ENCODE results near the gene ZNF554.

Gene ZNF554

DNA sequence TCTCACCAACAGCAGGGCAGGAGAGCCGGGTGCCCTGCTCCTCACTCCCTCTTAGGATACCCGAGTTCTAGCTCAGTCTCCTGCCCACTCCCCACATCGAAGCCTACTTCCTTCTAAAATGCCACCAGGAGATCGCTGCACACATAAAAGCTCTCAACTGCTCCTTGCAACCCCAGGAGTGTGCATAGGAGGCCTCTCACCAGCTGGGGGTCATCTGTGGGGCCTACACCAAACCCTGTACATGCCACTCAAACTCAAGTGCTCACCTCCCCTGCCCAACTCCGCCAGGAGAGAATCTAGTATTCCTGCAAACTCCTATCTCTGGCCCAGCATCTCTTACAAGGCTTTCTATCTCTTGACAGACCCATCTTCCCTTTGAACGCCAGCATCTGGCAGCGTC lies 39.4 kb upstream of the ZNF554 start:
- Histone ChIP-seq H3K4me3 (ENCODE audit: low read length) (no peak overlapping the region), H3K4me1 (ENCODE audit: control insufficient read depth, insufficient read depth, low read length) (no peaks in the 10 kb centered on the region), H3K36me3 (ENCODE audit: control insufficient read depth, insufficient read depth, low read length) (0 out of 2 replicates have a peak, but pooled peaks cover 5% of the 10 kb centered on the region), H3K27ac (ENCODE audit: low read length) (no peak overlapping the region), H3K9me3 (ENCODE audit: control insufficient read depth, insufficient read depth, low read length) (no peaks in the 10 kb centered on the region), H3K27me3 (ENCODE audit: control insufficient read depth, insufficient read depth, low read length) (no peaks in the 10 kb centered on the region)
- no CpG with 5 or more reads among the region's 7 CpGs for WGBS (ENCODE audit: insufficient coverage, insufficient read length)
- no peak for DNase-seq (ENCODE audit: low read depth, low spot score)

DNA sequence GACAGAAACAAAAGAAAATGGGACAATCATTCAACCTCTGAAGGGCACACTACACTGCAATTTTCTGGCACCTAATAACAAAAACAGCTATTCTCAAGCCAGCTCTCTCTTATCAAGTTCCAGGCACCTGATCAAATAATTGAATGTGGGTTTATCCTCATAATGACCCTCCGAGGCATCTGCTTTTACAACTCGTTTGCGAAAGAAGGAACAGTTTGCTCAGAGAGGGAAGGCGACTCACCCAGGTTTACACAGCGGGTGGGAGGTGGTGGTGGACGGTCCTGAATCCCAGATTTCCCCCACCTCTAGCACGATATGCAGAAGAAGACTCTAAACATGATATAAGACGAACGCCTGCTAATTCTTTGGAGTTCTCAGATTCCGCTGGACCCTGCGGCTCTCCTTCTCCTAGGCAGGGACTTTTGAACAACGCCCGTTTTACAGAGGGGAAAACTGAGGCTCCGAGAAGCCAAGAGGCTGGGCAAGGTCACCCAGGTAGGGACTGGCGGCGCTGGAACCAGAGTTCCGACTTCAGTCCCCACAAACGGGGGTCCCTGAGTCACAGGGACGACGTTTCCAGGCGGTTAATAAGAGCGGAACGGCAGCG lies 37.2 kb upstream of the ZNF554 start:
- Histone ChIP-seq H3K27me3 (ENCODE audit: control insufficient read depth, insufficient read depth, low read length) (no peaks in the 10 kb centered on the region), H3K36me3 (ENCODE audit: control insufficient read depth, insufficient read depth, low read length) (0 out of 2 replicates have a peak, but pooled peaks cover 5% of the 10 kb centered on the region), H3K4me1 (ENCODE audit: control insufficient read depth, insufficient read depth, low read length) (no peaks in the 10 kb centered on the region), H3K9me3 (ENCODE audit: control insufficient read depth, insufficient read depth, low read length) (no peaks in the 10 kb centered on the region), H3K27ac (ENCODE audit: low read length) (no peak overlapping the region), H3K4me3 (ENCODE audit: low read length) (peak overlapping the region; percentile 97)
- WGBS (ENCODE audit: insufficient coverage, insufficient read length): no CpG with 5 or more reads among the region's 24 CpGs
- no peak for DNase-seq (ENCODE audit: low read depth, low spot score)

DNA sequence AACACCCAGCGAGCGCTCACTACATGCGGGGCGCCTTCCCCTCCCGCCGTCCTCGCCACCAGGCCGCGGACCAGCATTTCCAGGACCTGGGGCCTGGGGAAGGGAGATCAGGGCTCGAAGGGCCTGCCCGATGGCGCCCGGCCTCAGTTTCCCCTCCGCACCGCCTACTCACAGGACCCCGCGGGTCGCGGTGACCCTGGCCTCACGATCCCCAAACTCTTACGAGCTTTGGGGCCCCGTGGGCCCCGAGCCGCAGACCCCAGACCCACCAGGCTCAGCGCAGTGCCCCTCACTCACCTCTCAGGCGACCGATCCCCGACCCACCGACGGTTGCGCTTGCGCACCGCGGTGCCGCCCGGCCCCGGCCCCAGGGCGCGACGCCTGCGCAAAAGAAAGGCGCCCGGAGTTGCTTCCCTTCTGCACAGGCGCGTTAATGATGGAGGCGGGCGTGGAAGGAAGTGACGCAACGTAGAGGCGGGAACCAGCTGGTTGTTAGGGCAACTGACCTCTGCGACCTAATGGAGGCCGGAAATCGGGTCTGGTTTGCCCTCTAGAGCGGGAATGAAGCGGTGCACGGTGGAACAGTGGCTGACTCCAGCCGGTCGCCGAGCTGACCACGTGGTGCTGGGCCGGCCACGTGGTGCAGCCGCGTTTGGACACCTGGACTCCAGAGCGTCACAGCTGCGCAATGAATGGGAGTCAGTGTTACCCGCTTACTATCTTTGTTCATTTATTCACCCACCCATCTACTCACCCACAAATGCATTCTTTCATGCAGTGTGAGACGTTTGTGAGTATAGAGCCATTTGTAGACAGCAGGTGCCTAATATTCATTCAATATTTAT lies 36.5 kb upstream of the ZNF554 start, which contains the start of gene SGTA:
Gene SGTA, minus strand, starts transcription at position 338 of the 845 bp plus-strand sequence. CDS start 14,205 bp downstream, outside the sequence.
- H3K36me3 ChIP-seq (ENCODE audit: control insufficient read depth, insufficient read depth, low read length): 0 out of 2 replicates have a peak, but pooled peaks cover 4% of the 10 kb centered on the region
- no peaks in the 10 kb centered on the region for H3K9me3 ChIP-seq (ENCODE audit: control insufficient read depth, insufficient read depth, low read length)
- H3K27me3 ChIP-seq (ENCODE audit: control insufficient read depth, insufficient read depth, low read length): no peaks in the 10 kb centered on the region
- peak within 1 kb of the TSS; percentile 97 for H3K4me3 ChIP-seq (ENCODE audit: low read length)
- DNase-seq (ENCODE audit: low read depth, low spot score): peak; percentile 97
- H3K4me1 ChIP-seq (ENCODE audit: control insufficient read depth, insufficient read depth, low read length): no peaks in the 10 kb centered on the region
- no CpG with 5 or more reads among the region's 68 CpGs for WGBS (ENCODE audit: insufficient coverage, insufficient read length)
- H3K27ac ChIP-seq (ENCODE audit: low read length): no peak within 1 kb of the TSS

DNA sequence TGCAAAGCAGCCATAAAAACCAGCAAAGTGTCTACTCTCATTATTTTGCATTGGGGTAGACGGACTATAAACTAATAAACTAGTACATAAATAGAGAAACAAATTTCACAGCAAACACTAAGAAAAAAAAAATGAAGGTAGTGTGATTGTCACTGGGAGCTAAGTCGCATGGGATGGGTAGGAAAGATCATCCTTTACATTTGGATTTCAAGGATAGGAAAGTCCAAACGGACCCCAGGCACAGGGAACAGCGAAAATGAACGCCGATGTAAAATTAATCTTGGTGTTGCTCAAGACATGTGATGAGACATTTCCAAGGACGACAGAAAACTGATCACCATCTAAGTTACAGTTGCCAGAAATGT lies 35.9 kb upstream of the ZNF554 start:
- no peaks in the 10 kb centered on the region for H3K27me3 ChIP-seq (ENCODE audit: control insufficient read depth, insufficient read depth, low read length)
- no peak overlapping the region for H3K27ac ChIP-seq (ENCODE audit: low read length)
- no peak overlapping the region for H3K4me3 ChIP-seq (ENCODE audit: low read length)
- DNase-seq (ENCODE audit: low read depth, low spot score): no peak
- 0 out of 2 replicates have a peak, but pooled peaks cover 3% of the 10 kb centered on the region for H3K36me3 ChIP-seq (ENCODE audit: control insufficient read depth, insufficient read depth, low read length)
- no peaks in the 10 kb centered on the region for H3K4me1 ChIP-seq (ENCODE audit: control insufficient read depth, insufficient read depth, low read length)
- WGBS (ENCODE audit: insufficient coverage, insufficient read length): no CpG with 5 or more reads among the region's 7 CpGs
- H3K9me3 ChIP-seq (ENCODE audit: control insufficient read depth, insufficient read depth, low read length): no peaks in the 10 kb centered on the region

DNA sequence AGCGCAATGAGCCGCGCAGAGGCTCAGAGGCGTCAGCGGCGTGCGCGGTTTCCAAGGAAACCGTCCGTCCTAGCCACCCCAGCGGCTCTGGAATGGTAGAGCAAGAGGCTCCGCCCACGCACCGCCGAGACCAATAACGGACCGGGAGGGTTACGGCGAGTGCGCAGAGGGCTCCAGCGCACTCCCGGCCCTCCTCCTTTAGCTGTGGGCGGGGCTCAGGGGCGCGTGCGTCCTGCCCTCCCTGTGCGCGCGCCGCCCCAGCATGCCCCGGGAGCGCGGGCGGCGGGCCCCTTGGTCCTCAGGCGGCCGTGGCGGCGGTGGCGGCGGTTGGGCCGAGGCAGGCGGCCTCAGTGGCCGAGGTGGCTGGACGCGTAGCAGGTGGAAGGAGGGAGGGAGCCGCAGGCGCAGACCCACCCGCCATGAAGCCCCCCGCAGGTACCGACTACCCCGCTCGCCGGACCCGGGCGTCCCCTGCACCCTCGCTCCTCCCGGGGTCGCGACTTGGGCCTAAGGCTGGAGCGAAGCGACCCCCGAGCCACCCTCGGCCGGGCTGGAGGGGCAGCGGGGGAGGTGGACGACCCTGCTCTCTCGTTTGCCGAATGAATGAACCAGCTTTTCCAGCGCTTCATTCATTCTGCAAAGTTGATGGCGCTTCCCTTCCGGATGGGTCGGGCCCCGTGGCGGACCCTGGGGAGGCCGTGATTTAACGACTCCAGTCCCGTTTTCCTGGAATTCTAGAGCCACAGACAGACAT lies 34.2 kb upstream of the ZNF554 start, which contains the start of gene THOP1:
Gene THOP1, plus strand, starts transcription at position 260 of the 754 bp plus-strand sequence. Its CDS starts 160 bp downstream, at position 420.
- peak within 1 kb of the TSS; percentile 68 for H3K4me3 ChIP-seq (ENCODE audit: low read length)
- WGBS (ENCODE audit: insufficient coverage, insufficient read length): no CpG with 5 or more reads among the region's 78 CpGs
- H3K9me3 ChIP-seq (ENCODE audit: control insufficient read depth, insufficient read depth, low read length): no peaks in the 10 kb centered on the region
- no peaks in the 10 kb centered on the region for H3K27me3 ChIP-seq (ENCODE audit: control insufficient read depth, insufficient read depth, low read length)
- DNase-seq (ENCODE audit: low read depth, low spot score): peak; percentile 98
- H3K4me1 ChIP-seq (ENCODE audit: control insufficient read depth, insufficient read depth, low read length): no peaks in the 10 kb centered on the region
- H3K36me3 ChIP-seq (ENCODE audit: control insufficient read depth, insufficient read depth, low read length): peaks cover 2% of the 10 kb centered on the region
- no peak within 1 kb of the TSS for H3K27ac ChIP-seq (ENCODE audit: low read length)

DNA sequence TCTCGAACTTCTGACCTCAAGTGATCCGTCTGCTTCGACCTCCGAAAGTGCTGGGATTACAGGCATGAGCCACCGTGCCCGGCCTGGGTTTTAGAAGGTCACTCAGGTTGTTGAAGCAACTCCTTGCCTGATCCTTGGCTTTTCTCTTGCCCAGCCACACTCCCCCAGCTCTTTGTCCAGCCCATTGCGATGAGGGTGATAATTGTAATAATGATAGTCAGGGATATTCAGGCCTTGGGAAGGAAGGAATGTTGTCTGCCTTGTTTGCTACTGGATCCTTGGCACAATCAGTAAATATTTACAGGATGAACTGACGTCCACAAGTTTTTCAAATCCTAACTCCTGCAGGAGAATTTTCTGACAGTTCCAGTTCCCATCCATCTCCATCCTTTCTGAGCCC lies 32.6 kb upstream of the ZNF554 start:
- Histone ChIP-seq H3K4me1 (ENCODE audit: control insufficient read depth, insufficient read depth, low read length) (no peaks in the 10 kb centered on the region), H3K4me3 (ENCODE audit: low read length) (no peak overlapping the region), H3K27ac (ENCODE audit: low read length) (no peak overlapping the region), H3K36me3 (ENCODE audit: control insufficient read depth, insufficient read depth, low read length) (peaks cover 16% of the 10 kb centered on the region), H3K9me3 (ENCODE audit: control insufficient read depth, insufficient read depth, low read length) (no peaks in the 10 kb centered on the region), H3K27me3 (ENCODE audit: control insufficient read depth, insufficient read depth, low read length) (no peaks in the 10 kb centered on the region)
- no CpG with 5 or more reads among the region's 8 CpGs for WGBS (ENCODE audit: insufficient coverage, insufficient read length)
- DNase-seq (ENCODE audit: low read depth, low spot score): no peak

DNA sequence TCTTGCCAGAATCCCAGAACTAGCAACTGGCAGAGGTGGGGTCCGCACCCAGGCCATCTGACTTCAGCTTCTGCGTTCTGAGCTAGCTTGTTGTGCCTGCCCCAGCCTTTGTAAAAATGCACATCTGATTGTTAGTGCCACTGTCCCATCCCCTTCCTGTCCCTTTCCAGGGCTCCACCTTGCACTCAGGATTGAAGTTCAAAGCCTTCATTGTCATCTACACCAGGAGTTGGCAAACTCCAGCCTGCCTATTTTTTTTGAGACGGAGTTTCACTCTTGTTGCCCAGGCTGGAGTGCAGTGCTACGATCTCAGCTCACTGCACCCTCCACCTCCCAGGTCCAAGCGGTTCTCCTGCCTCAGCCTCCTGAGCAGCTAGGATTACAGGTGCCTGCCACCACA lies 31.4 kb upstream of the ZNF554 start:
- no CpG with 5 or more reads among the region's 5 CpGs for WGBS (ENCODE audit: insufficient coverage, insufficient read length)
- H3K4me1 ChIP-seq (ENCODE audit: control insufficient read depth, insufficient read depth, low read length): no peaks in the 10 kb centered on the region

DNA sequence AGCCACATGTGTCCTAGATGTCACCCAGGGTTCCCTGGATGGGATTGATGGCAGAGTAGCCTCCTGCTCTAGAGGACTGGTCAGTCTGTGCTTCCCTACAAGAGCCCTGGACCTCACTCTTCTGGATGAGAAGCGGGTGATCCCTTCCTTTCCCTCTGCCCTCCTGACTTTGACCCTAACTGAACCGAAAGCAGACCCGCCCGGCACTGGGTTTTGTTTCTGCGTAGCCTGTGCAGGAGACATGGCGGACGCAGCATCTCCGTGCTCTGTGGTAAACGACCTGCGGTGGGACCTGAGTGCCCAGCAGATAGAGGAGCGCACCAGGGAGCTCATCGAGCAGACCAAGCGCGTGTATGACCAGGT lies 29.5 kb upstream of the ZNF554 start:
- no peak overlapping the region for H3K4me3 ChIP-seq (ENCODE audit: low read length)
- no peak overlapping the region for H3K27ac ChIP-seq (ENCODE audit: low read length)
- H3K4me1 ChIP-seq (ENCODE audit: control insufficient read depth, insufficient read depth, low read length): no peaks in the 10 kb centered on the region
- no peaks in the 10 kb centered on the region for H3K27me3 ChIP-seq (ENCODE audit: control insufficient read depth, insufficient read depth, low read length)
- peaks cover 20% of the 10 kb centered on the region for H3K36me3 ChIP-seq (ENCODE audit: control insufficient read depth, insufficient read depth, low read length)
- no peaks in the 10 kb centered on the region for H3K9me3 ChIP-seq (ENCODE audit: control insufficient read depth, insufficient read depth, low read length)
- DNase-seq (ENCODE audit: low read depth, low spot score): no peak
- no CpG with 5 or more reads among the region's 14 CpGs for WGBS (ENCODE audit: insufficient coverage, insufficient read length)

More for the DNA sequence above, 31.4 kb upstream of the ZNF554 start:
- Histone ChIP-seq H3K36me3 (ENCODE audit: control insufficient read depth, insufficient read depth, low read length) (peaks cover 16% of the 10 kb centered on the region), H3K4me3 (ENCODE audit: low read length) (no peak overlapping the region), H3K9me3 (ENCODE audit: control insufficient read depth, insufficient read depth, low read length) (no peaks in the 10 kb centered on the region), H3K27ac (ENCODE audit: low read length) (no peak overlapping the region), H3K27me3 (ENCODE audit: control insufficient read depth, insufficient read depth, low read length) (no peaks in the 10 kb centered on the region)
- DNase-seq (ENCODE audit: low read depth, low spot score): no peak

DNA sequence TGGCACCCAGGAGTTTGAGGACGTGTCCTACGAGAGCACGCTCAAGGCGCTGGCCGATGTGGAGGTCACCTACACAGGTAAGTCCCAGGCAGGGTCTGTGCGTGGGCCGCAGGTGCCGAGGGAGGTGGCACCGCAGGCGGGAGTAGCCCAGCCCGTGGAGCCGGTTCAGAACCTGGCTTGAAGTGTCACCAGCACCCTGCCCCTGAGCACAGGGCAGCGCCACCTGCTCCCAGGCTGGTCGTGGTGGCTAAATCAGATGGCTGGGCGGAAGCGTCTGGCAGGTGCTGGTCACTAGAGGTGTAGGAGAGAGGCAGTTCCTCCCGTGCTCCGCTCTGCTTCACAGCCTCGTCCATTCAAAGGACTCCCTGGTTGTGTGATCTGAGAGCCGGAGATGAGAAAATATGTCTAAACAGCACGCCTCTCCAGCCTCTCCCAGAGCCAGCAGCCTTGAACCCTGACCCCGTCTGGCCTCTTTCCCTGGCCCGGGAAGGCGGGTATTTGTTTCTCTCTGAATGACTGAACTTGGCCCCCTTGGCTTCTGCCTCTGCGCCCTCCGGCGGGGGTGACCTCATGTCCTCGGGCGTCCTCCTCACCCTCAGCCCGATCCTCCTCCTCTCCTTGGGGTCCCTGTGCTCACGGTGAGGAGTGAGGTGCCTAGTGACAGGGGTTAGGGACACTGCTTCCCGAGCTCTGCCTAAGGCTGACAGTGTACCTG lies 29.0 kb upstream of the ZNF554 start:
- Histone ChIP-seq H3K4me1 (ENCODE audit: control insufficient read depth, insufficient read depth, low read length) (no peaks in the 10 kb centered on the region), H3K9me3 (ENCODE audit: control insufficient read depth, insufficient read depth, low read length) (no peaks in the 10 kb centered on the region), H3K36me3 (ENCODE audit: control insufficient read depth, insufficient read depth, low read length) (peaks cover 25% of the 10 kb centered on the region), H3K27ac (ENCODE audit: low read length) (no peak overlapping the region), H3K4me3 (ENCODE audit: low read length) (no peak overlapping the region), H3K27me3 (ENCODE audit: control insufficient read depth, insufficient read depth, low read length) (no peaks in the 10 kb centered on the region)
- WGBS (ENCODE audit: insufficient coverage, insufficient read length): no CpG with 5 or more reads among the region's 32 CpGs
- no peak for DNase-seq (ENCODE audit: low read depth, low spot score)

DNA sequence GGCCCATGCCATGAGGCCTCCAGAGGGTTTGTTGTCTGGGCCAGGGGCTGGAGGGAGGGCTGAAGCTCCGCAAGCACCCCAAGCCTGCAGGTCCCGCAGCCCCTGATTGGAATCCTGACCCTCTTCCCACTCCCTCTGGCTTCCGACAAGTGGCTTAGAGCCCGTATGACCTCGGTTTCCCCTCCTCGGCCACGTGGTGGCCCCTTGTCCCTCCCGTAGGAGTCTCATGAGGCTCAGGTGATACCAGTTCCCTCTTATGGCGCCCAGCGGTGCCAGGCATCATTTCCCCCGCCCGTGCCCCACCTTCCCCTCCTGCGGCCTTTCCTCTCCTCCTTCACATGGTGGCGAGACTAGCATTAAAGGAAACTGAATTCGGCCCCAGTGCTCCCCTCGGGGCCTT lies 28.2 kb upstream of the ZNF554 start:
- no CpG with 5 or more reads among the region's 16 CpGs for WGBS (ENCODE audit: insufficient coverage, insufficient read length)
- H3K4me3 ChIP-seq (ENCODE audit: low read length): no peak overlapping the region
- no peaks in the 10 kb centered on the region for H3K9me3 ChIP-seq (ENCODE audit: control insufficient read depth, insufficient read depth, low read length)
- peaks cover 30% of the 10 kb centered on the region for H3K36me3 ChIP-seq (ENCODE audit: control insufficient read depth, insufficient read depth, low read length)
- DNase-seq (ENCODE audit: low read depth, low spot score): no peak
- no peak overlapping the region for H3K27ac ChIP-seq (ENCODE audit: low read length)
- no peaks in the 10 kb centered on the region for H3K4me1 ChIP-seq (ENCODE audit: control insufficient read depth, insufficient read depth, low read length)
- no peaks in the 10 kb centered on the region for H3K27me3 ChIP-seq (ENCODE audit: control insufficient read depth, insufficient read depth, low read length)
